Measurements from ENCODE around the gene GJD3. TPM values are rescaled to one million over a fixed set of nuclear protein-coding genes. Genes with fewer than 3 reads are reported as not detected.

The GJD3 gene
- total and polyA plus RNA-seq, 9 of the 15 experiments (the other 6 are each of a cell fraction or from before 2014, with no cell fraction given): 0.17 to 0.38 TPM; not detected in 7

DNA sequence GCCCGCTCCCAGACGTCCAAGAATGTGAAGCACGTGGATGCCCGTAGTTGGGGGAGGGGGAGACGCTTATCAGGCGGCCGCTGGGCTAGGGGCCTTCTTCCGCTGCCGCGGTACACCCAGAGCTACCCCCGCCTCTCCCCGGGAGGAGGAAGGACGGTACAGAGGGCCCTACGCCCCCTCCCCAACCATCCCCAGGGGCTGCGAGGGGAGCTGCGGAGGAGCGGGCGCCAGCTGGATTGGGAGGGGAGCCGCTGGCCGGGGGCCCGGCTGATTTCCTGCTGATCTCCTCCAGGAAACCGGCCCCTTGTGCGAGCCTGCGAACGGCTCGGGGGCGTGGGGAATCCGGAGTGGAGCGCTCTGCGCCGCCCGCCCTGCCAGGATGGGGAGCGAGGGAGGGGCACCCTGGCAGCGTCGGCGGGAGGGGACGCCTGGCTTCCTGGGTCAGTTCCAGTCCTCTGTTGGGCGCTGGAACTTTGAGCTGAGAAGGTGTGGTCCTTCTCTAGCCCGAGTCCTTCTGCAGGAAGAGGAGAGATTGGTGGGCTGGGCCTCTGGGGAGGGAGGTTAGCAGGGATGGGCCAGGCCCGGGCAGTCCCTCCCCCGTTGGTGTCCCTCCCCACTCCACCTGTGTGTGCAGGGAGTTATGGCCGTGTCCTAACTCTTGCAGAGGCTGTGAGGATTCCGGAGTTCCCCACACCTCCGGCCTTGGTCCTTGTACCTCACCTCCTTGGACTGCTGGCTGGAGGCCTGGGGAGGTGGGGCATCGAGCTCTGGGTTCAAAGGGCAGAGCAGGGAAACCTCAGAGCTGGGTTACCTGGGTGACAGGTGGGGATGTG lies 19.2 kb downstream of the GJD3 start (continued):
- TF ChIP-seq, protein P1, sequence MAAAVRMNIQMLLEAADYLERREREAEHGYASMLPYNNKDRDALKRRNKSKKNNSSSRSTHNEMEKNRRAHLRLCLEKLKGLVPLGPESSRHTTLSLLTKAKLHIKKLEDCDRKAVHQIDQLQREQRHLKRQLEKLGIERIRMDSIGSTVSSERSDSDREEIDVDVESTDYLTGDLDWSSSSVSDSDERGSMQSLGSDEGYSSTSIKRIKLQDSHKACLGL (CRISPR knock-in tag; IDR thresholded peaks at IDR 0.05; ENCODE audit: borderline replicate concordance, poor library complexity, severe bottlenecking): no peak
- TF ChIP-seq, protein P2, sequence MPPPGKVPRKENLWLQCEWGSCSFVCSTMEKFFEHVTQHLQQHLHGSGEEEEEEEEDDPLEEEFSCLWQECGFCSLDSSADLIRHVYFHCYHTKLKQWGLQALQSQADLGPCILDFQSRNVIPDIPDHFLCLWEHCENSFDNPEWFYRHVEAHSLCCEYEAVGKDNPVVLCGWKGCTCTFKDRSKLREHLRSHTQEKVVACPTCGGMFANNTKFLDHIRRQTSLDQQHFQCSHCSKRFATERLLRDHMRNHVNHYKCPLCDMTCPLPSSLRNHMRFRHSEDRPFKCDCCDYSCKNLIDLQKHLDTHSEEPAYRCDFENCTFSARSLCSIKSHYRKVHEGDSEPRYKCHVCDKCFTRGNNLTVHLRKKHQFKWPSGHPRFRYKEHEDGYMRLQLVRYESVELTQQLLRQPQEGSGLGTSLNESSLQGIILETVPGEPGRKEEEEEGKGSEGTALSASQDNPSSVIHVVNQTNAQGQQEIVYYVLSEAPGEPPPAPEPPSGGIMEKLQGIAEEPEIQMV (tag; conservative IDR thresholded peaks at IDR 0.05; ENCODE audit: low read depth): no peak
- TF ChIP-seq SMARCE1 (IDR thresholded peaks at IDR 0.05): no peak
- TF ChIP-seq PTTG1 (tag; IDR thresholded peaks at IDR 0.05; ENCODE audit: low read depth): no peak
- TF ChIP-seq LEF1 (IDR thresholded peaks at IDR 0.05): no peak
- TF ChIP-seq, protein P3, sequence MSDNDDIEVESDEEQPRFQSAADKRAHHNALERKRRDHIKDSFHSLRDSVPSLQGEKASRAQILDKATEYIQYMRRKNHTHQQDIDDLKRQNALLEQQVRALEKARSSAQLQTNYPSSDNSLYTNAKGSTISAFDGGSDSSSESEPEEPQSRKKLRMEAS (CRISPR knock-in tag; IDR thresholded peaks at IDR 0.05): peak; percentile 81
- TF ChIP-seq, protein P4, sequence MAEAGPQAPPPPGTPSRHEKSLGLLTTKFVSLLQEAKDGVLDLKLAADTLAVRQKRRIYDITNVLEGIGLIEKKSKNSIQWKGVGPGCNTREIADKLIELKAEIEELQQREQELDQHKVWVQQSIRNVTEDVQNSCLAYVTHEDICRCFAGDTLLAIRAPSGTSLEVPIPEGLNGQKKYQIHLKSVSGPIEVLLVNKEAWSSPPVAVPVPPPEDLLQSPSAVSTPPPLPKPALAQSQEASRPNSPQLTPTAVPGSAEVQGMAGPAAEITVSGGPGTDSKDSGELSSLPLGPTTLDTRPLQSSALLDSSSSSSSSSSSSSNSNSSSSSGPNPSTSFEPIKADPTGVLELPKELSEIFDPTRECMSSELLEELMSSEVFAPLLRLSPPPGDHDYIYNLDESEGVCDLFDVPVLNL (CRISPR knock-in tag; IDR thresholded peaks at IDR 0.05; ENCODE audit: low read depth): no peak
- TF ChIP-seq MED1 (CRISPR knock-in tag; IDR thresholded peaks at IDR 0.05; ENCODE audit: borderline replicate concordance): no peak
- TF ChIP-seq EWSR1 (IDR thresholded peaks at IDR 0.05; ENCODE audit: borderline replicate concordance, low read depth, partially characterized antibody): no peak
- TF ChIP-seq PURB (CRISPR knock-in tag; IDR thresholded peaks at IDR 0.05; ENCODE audit: low read depth): no peak
- TF ChIP-seq HMG20B (CRISPR knock-in tag; IDR thresholded peaks at IDR 0.05): no peak
- peak; percentile 54 for TF ChIP-seq ARID1B (IDR thresholded peaks at IDR 0.05)
- no peak for TF ChIP-seq ZNF124 (CRISPR knock-in tag; IDR thresholded peaks at IDR 0.05)
- TF ChIP-seq, protein P5, sequence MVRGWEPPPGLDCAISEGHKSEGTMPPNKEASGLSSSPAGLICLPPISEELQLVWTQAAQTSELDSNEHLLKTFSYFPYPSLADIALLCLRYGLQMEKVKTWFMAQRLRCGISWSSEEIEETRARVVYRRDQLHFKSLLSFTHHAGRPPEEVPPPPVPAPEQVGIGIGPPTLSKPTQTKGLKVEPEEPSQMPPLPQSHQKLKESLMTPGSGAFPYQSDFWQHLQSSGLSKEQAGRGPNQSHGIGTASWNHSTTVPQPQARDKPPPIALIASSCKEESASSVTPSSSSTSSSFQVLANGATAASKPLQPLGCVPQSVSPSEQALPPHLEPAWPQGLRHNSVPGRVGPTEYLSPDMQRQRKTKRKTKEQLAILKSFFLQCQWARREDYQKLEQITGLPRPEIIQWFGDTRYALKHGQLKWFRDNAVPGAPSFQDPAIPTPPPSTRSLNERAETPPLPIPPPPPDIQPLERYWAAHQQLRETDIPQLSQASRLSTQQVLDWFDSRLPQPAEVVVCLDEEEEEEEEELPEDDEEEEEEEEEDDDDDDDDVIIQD (CRISPR knock-in tag; IDR thresholded peaks at IDR 0.05): no peak
- TF ChIP-seq RNF2 (IDR thresholded peaks at IDR 0.05): peak; percentile 63; the same call in 1 of the 2 replicates
- peak in 1 of 2 experiments; percentile 11; a peak in 1 of 4 replicates for TF ChIP-seq MAZ (CRISPR knock-in tag; conservative IDR thresholded peaks at IDR 0.05 in 1 of 2, IDR thresholded peaks at IDR 0.05 in 1 of 2)
- TF ChIP-seq ELF4 (CRISPR knock-in tag; IDR thresholded peaks at IDR 0.05): no peak
- peak; percentile 78; the same call in 1 of the 2 replicates for TF ChIP-seq EP400 (IDR thresholded peaks at IDR 0.05)

Data from K562 (cell line).